Neural cell (in vitro differentiated cells): ENCODE data around the gene PBRM1. TPM values are rescaled to one million over a fixed set of nuclear protein-coding genes. Genes with fewer than 3 reads are reported as not detected.

Source experiments
- H2AFZ ChIP-seq: fragments of 200-600, 300-800 bp; sonication (generic), shearing (Covaris generic); 2 replicates; pipeline ENCODE4 v1.6.0; 2014; ENCODE audit warnings: low read depth, mild to moderate bottlenecking, antibody characterized with exemption, low read length, moderate library complexity
- H3F3A ChIP-seq: fragments of 200-600 bp; shearing (Covaris generic); 2 replicates; pipeline ENCODE4 v1.6.1; 2016; ENCODE audit warnings: mild to moderate bottlenecking, moderate library complexity, mixed read lengths, antibody characterized with exemption, low read length; ENCODE audit not compliant: insufficient read depth, poor library complexity, severe bottlenecking
- H3K27ac ChIP-seq: fragments of 200-600, 300-800 bp; sonication (generic), shearing (Covaris generic); 2 replicates; pipeline ENCODE4 v1.5.1; 2014; ENCODE audit warnings: mild to moderate bottlenecking, low read length, moderate library complexity
- H3K27me3 ChIP-seq: fragments of 300-800, 200-600 bp; sonication (generic), shearing (Covaris generic); 2 replicates; pipeline ENCODE4 v1.6.0; 2014; ENCODE audit warnings: mild to moderate bottlenecking, low read depth, low read length, moderate library complexity; ENCODE audit not compliant: insufficient read depth
- H3K36me3 ChIP-seq: fragments of 300-800, 200-600 bp; sonication (generic), shearing (Covaris generic); 2 replicates; pipeline ENCODE4 v1.5.1; 2014; ENCODE audit warnings: mild to moderate bottlenecking, antibody characterized with exemption, low read length, moderate library complexity; ENCODE audit not compliant: insufficient read depth
- H3K4me2 ChIP-seq: fragments of 300-800, 200-600 bp; sonication (generic), shearing (Covaris generic); 2 replicates; pipeline ENCODE4 v1.6.0; 2014; ENCODE audit warnings: mild to moderate bottlenecking, low read length
- H3K4me3 ChIP-seq: fragments of 300-800, 200-600 bp; sonication (generic), shearing (Covaris generic); 2 replicates; pipeline ENCODE4 v1.5.1; 2014; ENCODE audit warnings: mild to moderate bottlenecking, low read length, moderate library complexity
- H3K79me2 ChIP-seq: fragments of 200-600 bp; shearing (Covaris generic); replicated peaks from 2 replicates; pipeline ENCODE4 v1.6.0; 2014; ENCODE audit warnings: mild to moderate bottlenecking, low read length, moderate library complexity; ENCODE audit not compliant: insufficient read depth
- H3K9ac ChIP-seq: fragments of 300-800, 200-600 bp; sonication (generic), shearing (Covaris generic); 2 replicates; pipeline ENCODE4 v1.6.1; 2016; ENCODE audit warnings: mild to moderate bottlenecking, low read length, mixed read lengths
- H3K9me2 ChIP-seq: fragments of 200-600 bp; shearing (Covaris generic); 2 replicates; pipeline ENCODE4 v1.6.1; 2016; ENCODE audit warnings: mild to moderate bottlenecking, low read length, mixed read lengths; ENCODE audit not compliant: insufficient read depth
- H3K9me3 ChIP-seq: fragments of 200-600, 300-800 bp; sonication (generic), shearing (Covaris generic); 2 replicates; pipeline ENCODE4 v1.6.1; 2016; ENCODE audit warnings: mild to moderate bottlenecking, mixed run types, low read length, moderate library complexity, mixed read lengths
- H4K20me1 ChIP-seq: fragments of 200-600 bp; shearing (Covaris generic); 2 replicates; pipeline ENCODE4 v1.6.1; 2016; ENCODE audit warnings: mild to moderate bottlenecking, mixed run types; ENCODE audit not compliant: insufficient read depth
- EP300 ChIP-seq: fragments of 450-650 bp; conservative IDR thresholded peaks from 2 replicates; pipeline ENCODE4 v1.6.1; 2014; ENCODE audit warnings: antibody characterized with exemption, mild to moderate bottlenecking, moderate library complexity; ENCODE audit not compliant: poor library complexity, severe bottlenecking
- EZH2 ChIP-seq: fragments of 200-600, 300-800 bp; shearing (Covaris generic), sonication (generic); IDR thresholded peaks from 2 replicates; pipeline ENCODE4 v1.6.1; 2014; ENCODE audit warnings: antibody characterized with exemption, low read length, borderline replicate concordance, mild to moderate bottlenecking; ENCODE audit not compliant: insufficient read depth, poor library complexity, severe bottlenecking
- MXI1 ChIP-seq: fragments of 450-650 bp; conservative IDR thresholded peaks from 2 replicates; pipeline ENCODE4 v1.6.1; 2014; ENCODE audit warnings: antibody characterized with exemption, mild to moderate bottlenecking; ENCODE audit not compliant: poor library complexity, severe bottlenecking
- POLR2AphosphoS5 ChIP-seq: IDR thresholded peaks from 2 replicates; pipeline ENCODE4 v1.6.1; 2012
- RAD21 ChIP-seq: fragments of 450-650 bp; conservative IDR thresholded peaks from 2 replicates; pipeline ENCODE4 v1.6.1; 2014; ENCODE audit warnings: antibody characterized with exemption, mild to moderate bottlenecking, moderate library complexity
- SMC3 ChIP-seq: fragments of 450-650 bp; conservative IDR thresholded peaks from 2 replicates; pipeline ENCODE4 v1.6.1; 2014; ENCODE audit warnings: antibody characterized with exemption, mild to moderate bottlenecking, moderate library complexity; ENCODE audit not compliant: poor library complexity
- TAF1 ChIP-seq: IDR thresholded peaks from 2 replicates; pipeline ENCODE4 v1.6.1; 2012; ENCODE audit warnings: low read depth
- polyA plus RNA-seq: library from polyadenylated mRNA; depleted of rRNA; stranded (reverse); fragments of >200 nt; gene quantifications from 2 replicates; pipeline ENCODE4 v1.2.3, GENCODE V29; 2014
- TF ChIP-seq, protein P1 (sequence below): IDR thresholded peaks from 2 replicates; pipeline ENCODE4 v1.6.1; 2012; ENCODE audit warnings: borderline replicate concordance

The PBRM1 gene
- polyA plus RNA-seq, 1 donor from 2014 or later: 66.6 TPM

DNA sequence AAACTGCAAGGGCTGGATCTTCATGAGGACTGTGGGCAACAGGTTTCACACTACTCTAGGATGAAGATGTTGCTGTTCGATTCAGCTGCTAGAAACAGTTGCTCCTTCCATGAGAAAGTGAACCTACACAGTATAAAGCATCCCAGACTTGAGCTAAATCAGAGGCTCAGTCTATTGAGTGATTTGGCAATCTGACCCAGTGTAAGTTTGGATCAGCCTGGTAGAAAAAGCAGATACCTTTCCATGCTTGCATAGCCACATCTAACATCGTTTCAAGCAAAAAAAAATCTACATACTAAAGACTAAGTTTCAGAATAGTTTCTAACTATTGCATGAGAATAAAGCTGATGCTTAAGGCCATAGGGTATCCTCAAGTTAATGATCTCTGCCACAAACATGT lies 144.7 kb downstream of the PBRM1 start:
- H3K4me3 ChIP-seq: no peak overlapping the region
- no peaks in the 10 kb centered on the region for H3K9me3 ChIP-seq
- H3K79me2 ChIP-seq: peaks cover 13% of the 10 kb centered on the region
- H3K9me2 ChIP-seq: no peaks in the 10 kb centered on the region
- TF ChIP-seq, protein P1, sequence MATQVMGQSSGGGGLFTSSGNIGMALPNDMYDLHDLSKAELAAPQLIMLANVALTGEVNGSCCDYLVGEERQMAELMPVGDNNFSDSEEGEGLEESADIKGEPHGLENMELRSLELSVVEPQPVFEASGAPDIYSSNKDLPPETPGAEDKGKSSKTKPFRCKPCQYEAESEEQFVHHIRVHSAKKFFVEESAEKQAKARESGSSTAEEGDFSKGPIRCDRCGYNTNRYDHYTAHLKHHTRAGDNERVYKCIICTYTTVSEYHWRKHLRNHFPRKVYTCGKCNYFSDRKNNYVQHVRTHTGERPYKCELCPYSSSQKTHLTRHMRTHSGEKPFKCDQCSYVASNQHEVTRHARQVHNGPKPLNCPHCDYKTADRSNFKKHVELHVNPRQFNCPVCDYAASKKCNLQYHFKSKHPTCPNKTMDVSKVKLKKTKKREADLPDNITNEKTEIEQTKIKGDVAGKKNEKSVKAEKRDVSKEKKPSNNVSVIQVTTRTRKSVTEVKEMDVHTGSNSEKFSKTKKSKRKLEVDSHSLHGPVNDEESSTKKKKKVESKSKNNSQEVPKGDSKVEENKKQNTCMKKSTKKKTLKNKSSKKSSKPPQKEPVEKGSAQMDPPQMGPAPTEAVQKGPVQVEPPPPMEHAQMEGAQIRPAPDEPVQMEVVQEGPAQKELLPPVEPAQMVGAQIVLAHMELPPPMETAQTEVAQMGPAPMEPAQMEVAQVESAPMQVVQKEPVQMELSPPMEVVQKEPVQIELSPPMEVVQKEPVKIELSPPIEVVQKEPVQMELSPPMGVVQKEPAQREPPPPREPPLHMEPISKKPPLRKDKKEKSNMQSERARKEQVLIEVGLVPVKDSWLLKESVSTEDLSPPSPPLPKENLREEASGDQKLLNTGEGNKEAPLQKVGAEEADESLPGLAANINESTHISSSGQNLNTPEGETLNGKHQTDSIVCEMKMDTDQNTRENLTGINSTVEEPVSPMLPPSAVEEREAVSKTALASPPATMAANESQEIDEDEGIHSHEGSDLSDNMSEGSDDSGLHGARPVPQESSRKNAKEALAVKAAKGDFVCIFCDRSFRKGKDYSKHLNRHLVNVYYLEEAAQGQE: no peak
- TF ChIP-seq RAD21: no peak
- TF ChIP-seq POLR2AphosphoS5: no peak
- no peak for TF ChIP-seq MXI1
- H4K20me1 ChIP-seq: no peaks in the 10 kb centered on the region
- no peaks in the 10 kb centered on the region for H3K27me3 ChIP-seq
- no peaks in the 10 kb centered on the region for H3F3A ChIP-seq
- no peak overlapping the region for H3K9ac ChIP-seq
- no peak overlapping the region for H2AFZ ChIP-seq
- no peak overlapping the region for H3K4me2 ChIP-seq
- H3K36me3 ChIP-seq: no peaks in the 10 kb centered on the region
- no peak overlapping the region for H3K27ac ChIP-seq

DNA sequence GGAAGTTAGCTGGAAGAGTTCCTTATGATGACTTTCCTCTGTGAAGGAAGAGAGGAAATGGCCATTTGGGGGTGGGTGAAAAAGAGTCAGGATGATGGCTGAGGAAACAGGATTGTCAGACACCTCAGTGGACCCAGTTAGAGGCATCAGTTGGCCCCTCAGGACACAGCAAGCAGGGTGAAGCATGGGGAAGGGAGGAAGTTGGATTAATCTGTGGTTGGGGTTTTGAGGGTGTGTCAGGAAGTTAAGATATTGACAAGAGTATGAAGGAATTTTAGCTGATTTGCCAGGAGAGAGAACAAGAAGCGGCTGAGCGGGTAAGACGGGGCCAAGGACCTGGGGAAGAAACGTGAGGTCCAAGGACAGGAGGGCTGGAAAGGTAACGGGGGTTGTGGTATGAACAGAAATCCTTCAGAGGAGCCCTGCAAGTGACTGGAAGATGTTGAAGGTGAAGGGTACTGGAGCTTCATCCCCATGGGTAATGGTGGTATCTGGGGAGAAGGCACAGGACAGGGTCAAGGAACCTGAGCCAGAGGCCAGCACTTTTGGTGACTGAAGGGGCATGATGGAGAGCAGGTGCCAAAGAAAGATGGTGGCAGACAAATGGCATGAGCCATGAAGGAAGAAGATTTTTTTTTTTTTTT lies 146.6 kb downstream of the PBRM1 start:
- peaks cover 13% of the 10 kb centered on the region for H3K79me2 ChIP-seq
- no peaks in the 10 kb centered on the region for H3F3A ChIP-seq
- no peak overlapping the region for H2AFZ ChIP-seq
- no peaks in the 10 kb centered on the region for H3K9me3 ChIP-seq
- no peaks in the 10 kb centered on the region for H4K20me1 ChIP-seq
- no peak overlapping the region for H3K9ac ChIP-seq
- TF ChIP-seq, protein P1: no peak
- no peak for TF ChIP-seq POLR2AphosphoS5
- no peak for TF ChIP-seq TAF1
- TF ChIP-seq EZH2: no peak
- TF ChIP-seq EP300: no peak
- no peak for TF ChIP-seq MXI1
- TF ChIP-seq SMC3: no peak
- H3K4me2 ChIP-seq: no peak overlapping the region
- no peaks in the 10 kb centered on the region for H3K9me2 ChIP-seq
- H3K36me3 ChIP-seq: no peaks in the 10 kb centered on the region
- H3K4me3 ChIP-seq: no peak overlapping the region
- no peak overlapping the region for H3K27ac ChIP-seq
- H3K27me3 ChIP-seq: no peaks in the 10 kb centered on the region
